GM18861 (cell line): Measurements from ENCODE around the gene ELMO3.

ENCODE experiments used
- ATAC-seq: cut with Tn5 transposase; IDR thresholded peaks from one replicate; pipeline ENCODE4 v1.9.1; 2021; ENCODE audit not compliant: unreplicated experiment

The ELMO3 gene

GRCh38 chr16:67238806-67239470 is 40.0 kb downstream of the ELMO3 start:
- ATAC-seq, result no peak

- no peak for ATAC-seq
These were observed 41.6 kb downstream of the ELMO3 start for GRCh38 chr16:67240506-67240905.

GRCh38 chr16:67241008-67241900 is 42.3 kb downstream of the ELMO3 start:
- ATAC-seq, result no peak

- ATAC-seq, result no peak
These were observed 43.3 kb downstream of the ELMO3 start for GRCh38 chr16:67242138-67242730.

GRCh38 chr16:67243481-67243880 is 44.5 kb downstream of the ELMO3 start:
- ATAC-seq, result no peak

- ATAC-seq, result peak; percentile 62
These were observed 45.7 kb downstream of the ELMO3 start for GRCh38 chr16:67244387-67245185.

- no peak for ATAC-seq
These were observed 46.3 kb downstream of the ELMO3 start for GRCh38 chr16:67245186-67245585.

- ATAC-seq, result no peak
These were observed 46.7 kb downstream of the ELMO3 start for GRCh38 chr16:67245674-67246080.

GRCh38 chr16:67246081-67246755 is 47.3 kb downstream of the ELMO3 start:
- no peak for ATAC-seq

GRCh38 chr16:67246756-67247191 is 47.8 kb downstream of the ELMO3 start:
- ATAC-seq, result no peak

GRCh38 chr16:67247192-67248072 is 48.5 kb downstream of the ELMO3 start, which contains the start of gene FHOD1:
TSS of gene FHOD1 (minus strand) at chr16:67247481. CDS start at chr16:67247410, 71 bp downstream.
- peak; percentile 40 for ATAC-seq

GRCh38 chr16:67248073-67248400 is 49.1 kb downstream of the ELMO3 start:
- ATAC-seq, result no peak

- ATAC-seq, result no peak
These were observed 49.7 kb downstream of the ELMO3 start, which contains the start of gene SLC9A5 for GRCh38 chr16:67248401-67249177. TSS of gene SLC9A5 (plus strand) at chr16:67248979. CDS start at chr16:67249015, 36 bp downstream.

- ATAC-seq, result no peak
These were observed 50.5 kb downstream of the ELMO3 start for GRCh38 chr16:67249178-67250044.

- no peak for ATAC-seq
These were observed 51.1 kb downstream of the ELMO3 start for GRCh38 chr16:67250045-67250327.

GRCh38 chr16:67252609-67253497 is 53.9 kb downstream of the ELMO3 start:
- ATAC-seq, result no peak
